AG10803 (cell line): Measurements from ENCODE around the gene CDH23.

ENCODE experiments used
- DNase-seq: peaks from one replicate; pipeline ENCODE4 v3.0.0; 2010; ENCODE audit warnings: low read depth
- H3K4me3 ChIP-seq: 2 replicates; pipeline ENCODE4 v1.5.1; 2011; ENCODE audit warnings: mild to moderate bottlenecking, low read length, control low read depth
- CTCF ChIP-seq: conservative IDR thresholded peaks from 2 replicates; pipeline ENCODE4 v1.5.1; 2011; ENCODE audit warnings: mild to moderate bottlenecking, low read length, control low read depth, inconsistent platforms

The CDH23 gene

GRCh38 chr10:71646592-71647292 lies 250.0 kb downstream of the CDH23 start:
- H3K4me3 ChIP-seq = no peak overlapping the region
- TF ChIP-seq CTCF = no peak
- DNase-seq = no peak

- H3K4me3 ChIP-seq = no peak overlapping the region
- DNase-seq = peak; percentile 11
- TF ChIP-seq CTCF = peak; percentile 43
Measured at GRCh38 chr10:71647526-71648253, 251.0 kb downstream of the CDH23 start.

- H3K4me3 ChIP-seq = no peak overlapping the region
- no peak for DNase-seq
- no peak for TF ChIP-seq CTCF
Measured at GRCh38 chr10:71648254-71648932, 251.7 kb downstream of the CDH23 start.

GRCh38 chr10:71648933-71649320 lies 252.2 kb downstream of the CDH23 start:
- H3K4me3 ChIP-seq = no peak overlapping the region
- DNase-seq = no peak
- no peak for TF ChIP-seq CTCF

- H3K4me3 ChIP-seq = no peak overlapping the region
- TF ChIP-seq CTCF = no peak
- DNase-seq = no peak
Measured at GRCh38 chr10:71649631-71650030, 252.9 kb downstream of the CDH23 start.

- no peak overlapping the region for H3K4me3 ChIP-seq
- no peak for TF ChIP-seq CTCF
- DNase-seq = no peak
Measured at GRCh38 chr10:71650397-71650796, 253.7 kb downstream of the CDH23 start.
